GM12875 (cell line): Measurements from ENCODE around the gene NCOA4.

Experiments
- H3K4me3 ChIP-seq: one replicate; pipeline ENCODE4 v1.5.1; 2011; ENCODE audit warnings: low read depth, low read length, control low read depth
- TF ChIP-seq, protein P1 (sequence below): IDR thresholded peaks from 2 replicates; pipeline ENCODE4 v1.5.1; 2011; ENCODE audit warnings: low read depth, mild to moderate bottlenecking, control low read depth, inconsistent platforms, low read length, moderate library complexity, borderline replicate concordance; ENCODE audit not compliant: insufficient read depth

NCOA4 gene

GRCh38 chr10:46030091-46030937 is at the start of gene NCOA4:
NCOA4 (minus strand) TSS chr10:46030623; CDS start chr10:46016680, 13,943 bp downstream.
- TF ChIP-seq, protein P1, sequence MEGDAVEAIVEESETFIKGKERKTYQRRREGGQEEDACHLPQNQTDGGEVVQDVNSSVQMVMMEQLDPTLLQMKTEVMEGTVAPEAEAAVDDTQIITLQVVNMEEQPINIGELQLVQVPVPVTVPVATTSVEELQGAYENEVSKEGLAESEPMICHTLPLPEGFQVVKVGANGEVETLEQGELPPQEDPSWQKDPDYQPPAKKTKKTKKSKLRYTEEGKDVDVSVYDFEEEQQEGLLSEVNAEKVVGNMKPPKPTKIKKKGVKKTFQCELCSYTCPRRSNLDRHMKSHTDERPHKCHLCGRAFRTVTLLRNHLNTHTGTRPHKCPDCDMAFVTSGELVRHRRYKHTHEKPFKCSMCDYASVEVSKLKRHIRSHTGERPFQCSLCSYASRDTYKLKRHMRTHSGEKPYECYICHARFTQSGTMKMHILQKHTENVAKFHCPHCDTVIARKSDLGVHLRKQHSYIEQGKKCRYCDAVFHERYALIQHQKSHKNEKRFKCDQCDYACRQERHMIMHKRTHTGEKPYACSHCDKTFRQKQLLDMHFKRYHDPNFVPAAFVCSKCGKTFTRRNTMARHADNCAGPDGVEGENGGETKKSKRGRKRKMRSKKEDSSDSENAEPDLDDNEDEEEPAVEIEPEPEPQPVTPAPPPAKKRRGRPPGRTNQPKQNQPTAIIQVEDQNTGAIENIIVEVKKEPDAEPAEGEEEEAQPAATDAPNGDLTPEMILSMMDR = peak; percentile 83

DNA sequence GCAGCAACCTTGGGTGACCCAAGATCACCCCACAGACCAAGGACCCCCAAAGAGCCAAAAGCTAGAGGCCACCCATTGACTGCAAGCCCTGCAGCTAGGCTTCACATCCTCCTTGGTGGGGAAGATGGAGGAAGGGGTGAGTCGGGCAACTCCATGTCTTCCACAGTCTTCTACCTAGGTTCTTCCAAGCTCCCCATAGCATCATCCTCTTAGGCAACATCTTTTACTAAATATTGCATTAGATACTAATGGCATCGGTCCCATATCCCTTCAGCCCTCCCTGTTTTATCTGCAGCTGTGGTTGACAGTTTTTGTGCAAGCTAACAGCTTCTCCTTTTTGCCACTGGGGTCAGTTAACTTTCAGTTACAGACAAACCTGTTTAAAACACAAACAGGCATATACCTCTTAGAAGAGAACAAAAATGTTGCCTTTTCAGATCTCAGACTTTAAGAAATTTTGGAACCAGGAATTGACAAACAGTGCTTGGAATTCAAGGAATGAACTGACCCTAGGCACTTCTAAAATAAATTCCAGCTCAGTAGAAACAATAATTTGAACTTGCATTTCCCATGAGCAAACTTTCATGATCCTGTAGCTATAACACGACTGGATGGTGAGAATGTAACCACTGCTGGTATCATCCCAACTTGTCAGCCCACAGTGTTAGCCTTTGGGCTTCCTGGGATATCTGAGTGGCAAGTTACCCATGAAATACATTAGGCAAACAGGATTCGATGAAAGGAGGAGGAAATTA is 49.6 kb upstream of the NCOA4 start:
- TF ChIP-seq, protein P1 = no peak

More at GRCh38 chr10:46030091-46030937, at the start of gene NCOA4:
- H3K4me3 ChIP-seq = peak within 1 kb of the TSS; percentile 96

GRCh38 chr10:46077731-46078413 is 47.4 kb upstream of the NCOA4 start:
- TF ChIP-seq, protein P1 = no peak
- H3K4me3 ChIP-seq = no peak overlapping the region

More for the DNA sequence above, 49.6 kb upstream of the NCOA4 start:
- no peak overlapping the region for H3K4me3 ChIP-seq

DNA sequence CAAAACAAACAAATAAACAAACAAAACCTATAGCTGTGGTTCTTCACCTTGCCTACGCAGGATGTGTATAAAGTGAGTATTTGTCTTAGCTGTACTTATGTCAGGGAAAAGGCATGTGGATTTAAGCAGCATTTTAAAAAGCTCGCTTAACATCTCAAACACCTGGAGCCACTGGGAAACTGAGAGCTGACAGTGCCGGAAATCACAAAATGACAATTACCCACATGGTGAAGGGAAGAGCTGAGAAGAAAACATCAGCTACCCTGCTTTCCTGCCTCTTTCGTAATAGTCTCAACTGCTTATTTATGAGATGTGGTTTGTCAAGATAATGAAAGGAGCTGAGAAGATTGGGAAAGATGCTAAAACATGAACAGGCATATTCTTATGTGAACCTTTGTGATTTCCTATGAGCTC is 46.7 kb upstream of the NCOA4 start:
- TF ChIP-seq, protein P1 = no peak
- no peak overlapping the region for H3K4me3 ChIP-seq

GRCh38 chr10:46075869-46076268 is 45.4 kb upstream of the NCOA4 start:
- no peak overlapping the region for H3K4me3 ChIP-seq
- TF ChIP-seq, protein P1 = no peak

DNA sequence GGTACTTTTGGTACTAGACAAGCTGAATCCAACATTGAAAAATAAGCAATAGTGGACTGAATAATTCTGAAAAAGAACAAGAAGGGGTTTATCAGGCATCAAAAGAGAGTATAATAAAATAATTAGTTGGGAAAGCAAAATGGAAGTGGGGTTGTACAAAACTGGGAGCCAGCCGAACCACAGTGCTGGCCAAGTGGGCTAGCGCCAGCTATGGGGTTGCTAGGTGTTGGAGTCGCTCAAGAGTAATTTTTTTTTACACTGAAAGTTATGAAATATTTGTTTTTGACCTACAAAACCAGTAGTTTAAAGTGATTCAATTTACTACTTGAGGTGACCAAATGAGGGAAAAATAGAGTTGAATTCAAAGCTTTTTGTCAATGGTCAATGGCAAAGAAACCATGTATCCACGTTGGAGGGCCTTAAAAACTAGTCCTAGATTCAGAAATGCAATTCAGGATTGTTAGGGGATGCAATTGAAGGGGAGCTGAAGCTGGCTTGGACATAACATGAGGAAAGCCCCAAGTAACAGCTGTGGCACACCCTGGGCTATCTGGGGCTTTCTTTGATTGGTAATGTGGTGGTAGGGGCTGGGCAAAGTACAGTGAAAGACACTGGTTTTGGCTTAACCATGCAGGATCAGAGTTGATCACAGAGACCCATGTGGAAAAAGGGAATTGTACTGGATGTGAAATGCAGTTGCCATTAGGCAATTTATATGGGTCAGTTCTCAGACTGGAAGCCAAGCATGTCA is 43.9 kb upstream of the NCOA4 start:
- no peak overlapping the region for H3K4me3 ChIP-seq
- TF ChIP-seq, protein P1 = no peak
